K562 (cell line): ENCODE results near the gene ZNF613. TPM values are rescaled to one million over a fixed set of nuclear protein-coding genes. Genes with fewer than 3 reads are reported as not detected.

Experiments
- ATAC-seq: fragments of 200-7000 bp; cut with Tn5 transposase; 3 replicates; pipeline ENCODE4 v1.9.1; 2020; ENCODE audit warnings: moderate library complexity
- BruUV-seq: library from RNA; stranded (reverse); fragments of 400-500 nt; replicated peaks from 2 replicates; lab custom pipeline; 2021; lab: Mats Ljungman, UMichigan
- CTCF ChIA-PET: fragments of 300-600 bp; formaldehyde crosslinking; extraction: SDS; loops from one replicate; lab custom pipeline; 2021; ENCODE audit warnings: low intra/inter-chr PET ratio; lab: Yijun Ruan, JAX
- POLR2A ChIA-PET: fragments of 300-600, 350-650 bp; sonication (Branson Sonifier 250); formaldehyde crosslinking; extraction: SDS; loops from one replicate; lab custom pipeline; 2021; ENCODE audit warnings: antibody characterized with exemption, inconsistent platforms; lab: Yijun Ruan, JAX
- DNase-seq, 4 experiments: peaks; one replicate each; pipeline versions ENCODE4 v3.0.0 to v3.0.0-alpha.2; 2011 to 2018; ENCODE audit warnings: low spot score in 3 of 4, mixed read lengths in 3 of 4; ENCODE audit errors: extremely low read depth in 1 of 4
- FAIRE-seq: peaks from 2 replicates; lab custom pipeline; 2011; peaks lifted over from hg19 to GRCh38; lab: Jason Lieb, UNC
- H2AFZ ChIP-seq: 2 replicates; pipeline ENCODE4 v1.6.0; 2011; ENCODE audit warnings: low read depth, low read length, control low read depth, inconsistent platforms
- H3K27ac ChIP-seq: fragments of 200-600 bp; 3 replicates; pipeline ENCODE4 v1.8.0; 2011; ENCODE audit warnings: low read depth, mild to moderate bottlenecking, control low read depth, inconsistent platforms, low read length, moderate library complexity, mixed read lengths; ENCODE audit errors: extremely low read depth
- H3K27me3 ChIP-seq, 2 experiments: fragments of 300-600 bp in 1 of 2; 2 replicates in 1 of 2; 3 replicates in 1 of 2; pipeline versions ENCODE4 v1.6.0 to v1.8.0; 2011; ENCODE audit warnings: inconsistent platforms in 2 of 2, low read length in 2 of 2, mild to moderate bottlenecking in 1 of 2, mixed read lengths in 1 of 2, moderate library complexity in 1 of 2; ENCODE audit not compliant: control insufficient read depth in 2 of 2, insufficient read depth in 2 of 2
- H3K36me3 ChIP-seq: fragments of 300-600 bp; 3 replicates; pipeline ENCODE4 v1.8.0; 2011; ENCODE audit warnings: mild to moderate bottlenecking, low read length, inconsistent platforms; ENCODE audit not compliant: control insufficient read depth, insufficient read depth
- H3K4me1 ChIP-seq, 2 experiments: fragments of 200-600 bp in 1 of 2; replicated peaks in 1 of 2; 2 replicates in 1 of 2; 3 replicates in 1 of 2; pipeline versions ENCODE4 v1.5.1 to v1.8.0; 2011; ENCODE audit warnings: inconsistent platforms in 2 of 2, low read length in 2 of 2, mild to moderate bottlenecking in 1 of 2, mixed read lengths in 1 of 2, moderate library complexity in 1 of 2; ENCODE audit not compliant: control insufficient read depth in 2 of 2, insufficient read depth in 2 of 2
- H3K4me2 ChIP-seq: 2 replicates; pipeline ENCODE4 v1.6.1; 2011; ENCODE audit warnings: low read length, control low read depth, inconsistent platforms, mixed read lengths; ENCODE audit not compliant: insufficient read depth
- H3K4me3 ChIP-seq: fragments of 200-600 bp; sonication (generic), shearing (Covaris generic); 2 replicates; pipeline ENCODE4 v1.5.1; 2016; ENCODE audit warnings: control low read depth, inconsistent platforms
- H3K79me2 ChIP-seq: fragments of 200-600 bp; 3 replicates; pipeline ENCODE4 v1.8.0; 2011; ENCODE audit warnings: low read length, inconsistent platforms; ENCODE audit not compliant: control insufficient read depth, insufficient read depth
- H3K9ac ChIP-seq, 2 experiments: 2 replicates each; pipeline versions ENCODE4 v1.6.0 to v1.6.1; 2011; ENCODE audit warnings: low read depth in 2 of 2, low read length in 2 of 2, control low read depth in 1 of 2, inconsistent platforms in 1 of 2, mild to moderate bottlenecking in 1 of 2, mixed read lengths in 1 of 2; ENCODE audit not compliant: insufficient read depth in 1 of 2
- H3K9me1 ChIP-seq: one replicate; pipeline ENCODE4 v1.6.0; 2011; ENCODE audit warnings: inconsistent platforms, mild to moderate bottlenecking, low read length, moderate library complexity; ENCODE audit not compliant: control insufficient read depth, insufficient read depth
- H3K9me3 ChIP-seq: replicated peaks from 2 replicates; pipeline ENCODE4 v1.5.1; 2011; ENCODE audit warnings: low read depth, low read length, inconsistent platforms; ENCODE audit not compliant: control insufficient read depth, insufficient read depth
- H4K20me1 ChIP-seq: replicated peaks from 2 replicates; pipeline ENCODE4 v1.6.1; 2011; ENCODE audit warnings: low read length, inconsistent platforms, mixed read lengths; ENCODE audit not compliant: control insufficient read depth, insufficient read depth
- HMGN3 ChIP-seq: IDR thresholded peaks from 2 replicates; pipeline ENCODE4 v1.6.1; 2011; ENCODE audit warnings: borderline replicate concordance, low read depth, mild to moderate bottlenecking, mixed read lengths, low read length; ENCODE audit not compliant: insufficient read length; ENCODE audit errors: extremely low read depth
- RBM25 ChIP-seq: fragments of 200-400 bp; formaldehyde crosslinking; IDR thresholded peaks from 2 replicates; pipeline ENCODE4 v1.6.1; 2018; ENCODE audit warnings: low read length, low read depth, moderate library complexity; ENCODE audit not compliant: severe bottlenecking
- SMARCB1 ChIP-seq: IDR thresholded peaks from 2 replicates; pipeline ENCODE4 v1.6.1; 2011; ENCODE audit warnings: improper control_type of control experiment, low read depth; ENCODE audit not compliant: insufficient read length
- STAG1 ChIP-seq: sonication (generic); formaldehyde crosslinking; IDR thresholded peaks from 2 replicates; pipeline ENCODE4 v1.5.0; 2020; ENCODE audit warnings: missing genetic modification reagents, borderline replicate concordance
- ZC3H11A ChIP-seq: IDR thresholded peaks from 2 replicates; pipeline ENCODE4 v1.6.1; 2012; ENCODE audit warnings: low read depth, low read length, improper control_type of control experiment
- ZSCAN29 ChIP-seq: fragments of 450-650 bp; IDR thresholded peaks from 2 replicates; pipeline ENCODE4 v1.6.1; 2017
- WGBS: fragments of 100-300 bp; shearing (Covaris generic); methylation state at CpG from one replicate; pipeline ENCODE4 v1.1.6; 2016; ENCODE audit warnings: low coverage, mixed read lengths; ENCODE audit not compliant: insufficient coverage; ENCODE audit errors: missing lambda C conversion rate; 5-methylcytosine and 5-hydroxymethylcytosine counted together
- in situ Hi-C: fragments of 300-500 bp; cut with MboI; formaldehyde crosslinking; loops from 4 replicates; pipeline ENCODE4 v1.15.0; 2018; ENCODE audit warnings: inconsistent platforms, mixed read lengths
- intact Hi-C: fragments of 100-400 bp; cut with micrococcal nuclease; formaldehyde crosslinking; loops from 2 replicates; pipeline ENCODE4 v1.14.2; 2022
- polyA plus RNA-seq, 8 experiments: library from polyadenylated mRNA; depleted of rRNA in 4 of 8; stranded (reverse) in 5 of 8; unstranded in 3 of 8; fragments of >200 nt; fragmentation: Nextera tagmentation in 2 of 8; fragmentation: Illumina TruSeq in 1 of 8; extraction: Ambion mirVana in 2 of 8; extraction: Trizol in 1 of 8; gene quantifications; 2 replicates each; pipeline versions ENCODE4 v1.2.1 to v1.2.3, GENCODE V29; 2011 to 2014; ENCODE audit warnings: inconsistent platforms in 1 of 8, missing spikeins in 1 of 8
- total RNA-seq, 7 experiments: library from RNA; depleted of rRNA in 6 of 7; stranded (reverse); fragments of >200 nt in 6 of 7; fragmentation: Illumina TruSeq in 2 of 7; extraction: Trizol in 2 of 7; gene quantifications; 2 replicates each; pipeline versions ENCODE4 v1.2.1 to v1.2.3, GENCODE V29; 2011 to 2021; ENCODE audit warnings: low replicate concordance in 1 of 7
- TF ChIP-seq, protein P1 (sequence below): fragments of 450-650 bp; IDR thresholded peaks from 2 replicates; pipeline ENCODE4 v1.6.1; 2016; ENCODE audit warnings: mild to moderate bottlenecking, moderate library complexity

Gene ZNF613
- total and polyA plus RNA-seq, 9 of the 15 experiments (the other 6 are each of a cell fraction or from before 2014, with no cell fraction given): 2.1 to 4.5 (median 2.7) TPM

DNA sequence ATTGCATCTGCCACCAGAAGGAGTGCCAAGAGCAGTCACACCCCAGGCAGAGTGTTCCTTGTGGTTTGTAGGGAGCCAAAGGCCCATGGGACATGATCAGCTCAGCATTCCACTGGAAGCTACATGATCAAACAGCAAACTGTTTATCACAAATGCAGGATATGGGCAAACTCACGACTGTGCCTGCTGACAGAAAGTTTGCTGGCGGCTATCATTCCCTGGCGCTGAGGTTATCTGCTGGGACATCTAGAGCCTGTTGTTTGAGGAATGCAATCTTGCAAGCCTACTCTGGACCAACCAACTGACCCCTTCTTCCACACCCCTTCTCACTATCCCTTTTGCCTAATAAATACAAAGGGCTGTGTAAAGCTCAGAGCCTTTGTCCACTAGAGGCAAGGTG is 7.7 kb upstream of the ZNF613 start:
- no peak for FAIRE-seq
- 7% methylated on average over 3 of the region's 3 CpGs for WGBS

More for the DNA sequence above, 7.7 kb upstream of the ZNF613 start:
- no peak for TF ChIP-seq HMGN3
- TF ChIP-seq RBM25: no peak
- TF ChIP-seq ZSCAN29: no peak
- no peak for TF ChIP-seq ZC3H11A
- TF ChIP-seq SMARCB1: no peak
- TF ChIP-seq, protein P1, sequence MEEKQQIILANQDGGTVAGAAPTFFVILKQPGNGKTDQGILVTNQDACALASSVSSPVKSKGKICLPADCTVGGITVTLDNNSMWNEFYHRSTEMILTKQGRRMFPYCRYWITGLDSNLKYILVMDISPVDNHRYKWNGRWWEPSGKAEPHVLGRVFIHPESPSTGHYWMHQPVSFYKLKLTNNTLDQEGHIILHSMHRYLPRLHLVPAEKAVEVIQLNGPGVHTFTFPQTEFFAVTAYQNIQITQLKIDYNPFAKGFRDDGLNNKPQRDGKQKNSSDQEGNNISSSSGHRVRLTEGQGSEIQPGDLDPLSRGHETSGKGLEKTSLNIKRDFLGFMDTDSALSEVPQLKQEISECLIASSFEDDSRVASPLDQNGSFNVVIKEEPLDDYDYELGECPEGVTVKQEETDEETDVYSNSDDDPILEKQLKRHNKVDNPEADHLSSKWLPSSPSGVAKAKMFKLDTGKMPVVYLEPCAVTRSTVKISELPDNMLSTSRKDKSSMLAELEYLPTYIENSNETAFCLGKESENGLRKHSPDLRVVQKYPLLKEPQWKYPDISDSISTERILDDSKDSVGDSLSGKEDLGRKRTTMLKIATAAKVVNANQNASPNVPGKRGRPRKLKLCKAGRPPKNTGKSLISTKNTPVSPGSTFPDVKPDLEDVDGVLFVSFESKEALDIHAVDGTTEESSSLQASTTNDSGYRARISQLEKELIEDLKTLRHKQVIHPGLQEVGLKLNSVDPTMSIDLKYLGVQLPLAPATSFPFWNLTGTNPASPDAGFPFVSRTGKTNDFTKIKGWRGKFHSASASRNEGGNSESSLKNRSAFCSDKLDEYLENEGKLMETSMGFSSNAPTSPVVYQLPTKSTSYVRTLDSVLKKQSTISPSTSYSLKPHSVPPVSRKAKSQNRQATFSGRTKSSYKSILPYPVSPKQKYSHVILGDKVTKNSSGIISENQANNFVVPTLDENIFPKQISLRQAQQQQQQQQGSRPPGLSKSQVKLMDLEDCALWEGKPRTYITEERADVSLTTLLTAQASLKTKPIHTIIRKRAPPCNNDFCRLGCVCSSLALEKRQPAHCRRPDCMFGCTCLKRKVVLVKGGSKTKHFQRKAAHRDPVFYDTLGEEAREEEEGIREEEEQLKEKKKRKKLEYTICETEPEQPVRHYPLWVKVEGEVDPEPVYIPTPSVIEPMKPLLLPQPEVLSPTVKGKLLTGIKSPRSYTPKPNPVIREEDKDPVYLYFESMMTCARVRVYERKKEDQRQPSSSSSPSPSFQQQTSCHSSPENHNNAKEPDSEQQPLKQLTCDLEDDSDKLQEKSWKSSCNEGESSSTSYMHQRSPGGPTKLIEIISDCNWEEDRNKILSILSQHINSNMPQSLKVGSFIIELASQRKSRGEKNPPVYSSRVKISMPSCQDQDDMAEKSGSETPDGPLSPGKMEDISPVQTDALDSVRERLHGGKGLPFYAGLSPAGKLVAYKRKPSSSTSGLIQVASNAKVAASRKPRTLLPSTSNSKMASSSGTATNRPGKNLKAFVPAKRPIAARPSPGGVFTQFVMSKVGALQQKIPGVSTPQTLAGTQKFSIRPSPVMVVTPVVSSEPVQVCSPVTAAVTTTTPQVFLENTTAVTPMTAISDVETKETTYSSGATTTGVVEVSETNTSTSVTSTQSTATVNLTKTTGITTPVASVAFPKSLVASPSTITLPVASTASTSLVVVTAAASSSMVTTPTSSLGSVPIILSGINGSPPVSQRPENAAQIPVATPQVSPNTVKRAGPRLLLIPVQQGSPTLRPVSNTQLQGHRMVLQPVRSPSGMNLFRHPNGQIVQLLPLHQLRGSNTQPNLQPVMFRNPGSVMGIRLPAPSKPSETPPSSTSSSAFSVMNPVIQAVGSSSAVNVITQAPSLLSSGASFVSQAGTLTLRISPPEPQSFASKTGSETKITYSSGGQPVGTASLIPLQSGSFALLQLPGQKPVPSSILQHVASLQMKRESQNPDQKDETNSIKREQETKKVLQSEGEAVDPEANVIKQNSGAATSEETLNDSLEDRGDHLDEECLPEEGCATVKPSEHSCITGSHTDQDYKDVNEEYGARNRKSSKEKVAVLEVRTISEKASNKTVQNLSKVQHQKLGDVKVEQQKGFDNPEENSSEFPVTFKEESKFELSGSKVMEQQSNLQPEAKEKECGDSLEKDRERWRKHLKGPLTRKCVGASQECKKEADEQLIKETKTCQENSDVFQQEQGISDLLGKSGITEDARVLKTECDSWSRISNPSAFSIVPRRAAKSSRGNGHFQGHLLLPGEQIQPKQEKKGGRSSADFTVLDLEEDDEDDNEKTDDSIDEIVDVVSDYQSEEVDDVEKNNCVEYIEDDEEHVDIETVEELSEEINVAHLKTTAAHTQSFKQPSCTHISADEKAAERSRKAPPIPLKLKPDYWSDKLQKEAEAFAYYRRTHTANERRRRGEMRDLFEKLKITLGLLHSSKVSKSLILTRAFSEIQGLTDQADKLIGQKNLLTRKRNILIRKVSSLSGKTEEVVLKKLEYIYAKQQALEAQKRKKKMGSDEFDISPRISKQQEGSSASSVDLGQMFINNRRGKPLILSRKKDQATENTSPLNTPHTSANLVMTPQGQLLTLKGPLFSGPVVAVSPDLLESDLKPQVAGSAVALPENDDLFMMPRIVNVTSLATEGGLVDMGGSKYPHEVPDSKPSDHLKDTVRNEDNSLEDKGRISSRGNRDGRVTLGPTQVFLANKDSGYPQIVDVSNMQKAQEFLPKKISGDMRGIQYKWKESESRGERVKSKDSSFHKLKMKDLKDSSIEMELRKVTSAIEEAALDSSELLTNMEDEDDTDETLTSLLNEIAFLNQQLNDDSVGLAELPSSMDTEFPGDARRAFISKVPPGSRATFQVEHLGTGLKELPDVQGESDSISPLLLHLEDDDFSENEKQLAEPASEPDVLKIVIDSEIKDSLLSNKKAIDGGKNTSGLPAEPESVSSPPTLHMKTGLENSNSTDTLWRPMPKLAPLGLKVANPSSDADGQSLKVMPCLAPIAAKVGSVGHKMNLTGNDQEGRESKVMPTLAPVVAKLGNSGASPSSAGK: no peak
- TF ChIP-seq STAG1 (CRISPR knock-in tag): no peak
- Histone ChIP-seq H3K79me2 (no peaks in the 10 kb centered on the region), H4K20me1 (no peaks in the 10 kb centered on the region), H3K9me1 (no peaks in the 10 kb centered on the region), H2AFZ (no peak overlapping the region), H3K9ac (no peak overlapping the region), H3K36me3 (no peaks in the 10 kb centered on the region), H3K4me3 (no peak overlapping the region), H3K4me2 (no peak overlapping the region), H3K4me1 (no peaks in the 10 kb centered on the region), H3K27me3 (no peaks in the 10 kb centered on the region), H3K27ac (no peak overlapping the region), H3K9me3 (peaks cover 22% of the 10 kb centered on the region)
- no peak for ATAC-seq
- in situ Hi-C loops (no loop called here), intact Hi-C loops (no loop called here)
- no peak for DNase-seq
- no TSS peak for BruUV-seq
- ChIA-PET POLR2A (no interaction called here), CTCF (no interaction called here)
